Measurements from ENCODE around the gene UTP4. TPM values are rescaled to one million over a fixed set of nuclear protein-coding genes. Genes with fewer than 3 reads are reported as not detected.
"Not testable (repeated sequence)": the region's sequence is repeated elsewhere in the genome, so short reads cannot be mapped to it uniquely, and the experiment has no call there.

UTP4 gene
- total RNA-seq, 1 donor: 29.3 TPM

GRCh38 chr16:69120096-69120664 is 12.3 kb upstream of the UTP4 start:
- TF ChIP-seq CTCF (IDR thresholded peaks at IDR 0.05; ENCODE audit: insufficient read depth, low read length): no peak
- no peak overlapping the region for H3K4me3 ChIP-seq (ENCODE audit: low read depth, low read length)
- DNase-seq (ENCODE audit: low read depth): no peak

GRCh38 chr16:69123910-69124309 is 8.5 kb upstream of the UTP4 start:
- peak; percentile 54 for TF ChIP-seq CTCF (IDR thresholded peaks at IDR 0.05; ENCODE audit: insufficient read depth, low read length)
- peak; percentile 83 for DNase-seq (ENCODE audit: low read depth)
- H3K4me3 ChIP-seq (ENCODE audit: low read depth, low read length): no peak overlapping the region

- not testable (repeated sequence) for H3K4me3 ChIP-seq (ENCODE audit: low read depth, low read length); DNase-seq (ENCODE audit: low read depth)
Observed at GRCh38 chr16:69124406-69124805, 8.0 kb upstream of the UTP4 start.

GRCh38 chr16:69124961-69125360 is 7.5 kb upstream of the UTP4 start:
- not testable (repeated sequence) for DNase-seq (ENCODE audit: low read depth); H3K4me3 ChIP-seq (ENCODE audit: low read depth, low read length)

GRCh38 chr16:69126221-69126620 is 6.2 kb upstream of the UTP4 start:
- no peak overlapping the region for H3K4me3 ChIP-seq (ENCODE audit: low read depth, low read length)
- TF ChIP-seq CTCF (IDR thresholded peaks at IDR 0.05; ENCODE audit: insufficient read depth, low read length): no peak
- no peak for DNase-seq (ENCODE audit: low read depth)

- not testable (repeated sequence) for H3K4me3 ChIP-seq (ENCODE audit: low read depth, low read length); DNase-seq (ENCODE audit: low read depth)
Observed at GRCh38 chr16:69126801-69127200, 5.6 kb upstream of the UTP4 start.

- DNase-seq (ENCODE audit: low read depth): no peak
- H3K4me3 ChIP-seq (ENCODE audit: low read depth, low read length): no peak overlapping the region
- no peak for TF ChIP-seq CTCF (IDR thresholded peaks at IDR 0.05; ENCODE audit: insufficient read depth, low read length)
Observed at GRCh38 chr16:69127966-69128510, 4.4 kb upstream of the UTP4 start.

GRCh38 chr16:69130461-69130860 is 2.0 kb upstream of the UTP4 start:
- TF ChIP-seq CTCF (IDR thresholded peaks at IDR 0.05; ENCODE audit: insufficient read depth, low read length): no peak
- DNase-seq (ENCODE audit: low read depth): no peak
- H3K4me3 ChIP-seq (ENCODE audit: low read depth, low read length): peak overlapping the region; percentile 96
